HG03354 (cell line): ENCODE data around the gene TFAP2A.

Source experiments
- ATAC-seq: cut with Tn5 transposase; IDR thresholded peaks from one replicate; pipeline ENCODE4 v1.9.1; 2021; ENCODE audit warnings: mild to moderate bottlenecking; ENCODE audit not compliant: unreplicated experiment, poor library complexity, severe bottlenecking

The TFAP2A gene

GRCh38 chr6:10415617-10416480, 975 bp upstream of the TFAP2A start:
- ATAC-seq, result no peak

- no peak for ATAC-seq
These were observed 780 bp downstream of the TFAP2A start for GRCh38 chr6:10413850-10414738.

GRCh38 chr6:10413262-10413849, 1.5 kb downstream of the TFAP2A start:
- peak; percentile 28 for ATAC-seq

GRCh38 chr6:10412461-10413261, 2.2 kb downstream of the TFAP2A start:
- peak; percentile 30 for ATAC-seq

GRCh38 chr6:10411971-10412460, 2.9 kb downstream of the TFAP2A start:
- peak; percentile 63 for ATAC-seq

- peak; percentile 2 for ATAC-seq
These were observed 3.5 kb downstream of the TFAP2A start for GRCh38 chr6:10411131-10411970.

- ATAC-seq, result no peak
These were observed 4.4 kb downstream of the TFAP2A start for GRCh38 chr6:10410207-10411050.

GRCh38 chr6:10409731-10410206, 5.1 kb downstream of the TFAP2A start:
- ATAC-seq, result no peak

- ATAC-seq, result no peak
These were observed 5.6 kb downstream of the TFAP2A start for GRCh38 chr6:10409233-10409721.

- ATAC-seq, result no peak
These were observed 6.4 kb downstream of the TFAP2A start for GRCh38 chr6:10408457-10408856.

GRCh38 chr6:10407674-10408054, 7.2 kb downstream of the TFAP2A start:
- ATAC-seq, result no peak

GRCh38 chr6:10407018-10407673, 7.7 kb downstream of the TFAP2A start:
- no peak for ATAC-seq

GRCh38 chr6:10406556-10406955, 8.3 kb downstream of the TFAP2A start:
- ATAC-seq, result no peak

GRCh38 chr6:10405513-10405900, 9.4 kb downstream of the TFAP2A start:
- ATAC-seq, result no peak

- no peak for ATAC-seq
These were observed 9.9 kb downstream of the TFAP2A start for GRCh38 chr6:10404799-10405512.

- ATAC-seq, result peak; percentile 97
These were observed 10.6 kb downstream of the TFAP2A start for GRCh38 chr6:10404107-10404798.
